GM13976 (cell line): ENCODE measurements around the gene DCAKD.

Experiments used
- DNase-seq: peaks from one replicate; pipeline ENCODE4 v3.0.0; 2012; ENCODE audit warnings: low spot score
- CTCF ChIP-seq: IDR thresholded peaks from 2 replicates; pipeline ENCODE4 v1.5.1; 2012; ENCODE audit warnings: borderline replicate concordance, mild to moderate bottlenecking; ENCODE audit not compliant: insufficient read depth; ENCODE audit errors: extremely low read depth, missing control alignments, control extremely low read depth
- in situ Hi-C: fragments of 300-500 bp; cut with MboI; formaldehyde crosslinking; loops from one replicate; pipeline ENCODE4 v1.12.0; 2022; ENCODE audit warnings: low sequenced_read_pairs, mixed read lengths, inconsistent platforms; ENCODE audit not compliant: unreplicated experiment

Gene DCAKD

GRCh38 chr17:45070001-45070400 lies 18.6 kb upstream of the DCAKD start:
- in situ Hi-C loops = no loop called here
- TF ChIP-seq CTCF = no peak
- DNase-seq = no peak

- no peak for DNase-seq
- TF ChIP-seq CTCF = no peak
- in situ Hi-C loops = no loop called here
These were observed 16.2 kb upstream of the DCAKD start for GRCh38 chr17:45067637-45068036.

GRCh38 chr17:45063198-45063597 lies 11.8 kb upstream of the DCAKD start:
- no peak for DNase-seq
- in situ Hi-C loops = no loop called here
- TF ChIP-seq CTCF = no peak

- in situ Hi-C loops = no loop called here
- TF ChIP-seq CTCF = no peak
- DNase-seq = no peak
These were observed 10.3 kb upstream of the DCAKD start for GRCh38 chr17:45061606-45062205.

- TF ChIP-seq CTCF = no peak
- DNase-seq = peak; percentile 91
- in situ Hi-C loops = no loop called here
These were observed 9.6 kb upstream of the DCAKD start, which contains the start of gene NMT1 for GRCh38 chr17:45060797-45061605. Gene NMT1 (plus strand): TSS chr17:45061317. CDS start chr17:45061330, 13 bp downstream.

GRCh38 chr17:45060382-45060796 lies 9.0 kb upstream of the DCAKD start:
- in situ Hi-C loops = no loop called here
- TF ChIP-seq CTCF = no peak
- no peak for DNase-seq
